Measurements from ENCODE around the gene MFRP. TPM values are rescaled to one million over a fixed set of nuclear protein-coding genes. Genes with fewer than 3 reads are reported as not detected.

Gene MFRP
- total RNA-seq, 1 experiment from 2014 or later = not detected

- no peak overlapping the region for H3K27ac ChIP-seq (ENCODE audit: low read length)
- POLR2A ChIA-PET = no interaction called here
- no peaks in the 10 kb centered on the region for H3K9me3 ChIP-seq (ENCODE audit: control insufficient read depth, insufficient read depth, low read depth, low read length)
- CTCF ChIA-PET = interaction anchor here (0.6 to 4.6 kb wide), 9 partner anchors 11 to 179 kb away, joined by 3 to 43 read pairs (median 5); partner anchors contain the start of genes CBL and RNF26
- ATAC-seq = no peak
- TF ChIP-seq POLR2AphosphoS5 (IDR thresholded peaks at IDR 0.05; ENCODE audit: low read depth, low read length) = no peak
- TF ChIP-seq REST (IDR thresholded peaks at IDR 0.05; ENCODE audit: insufficient read depth in 1 of 2, low read depth in 2 of 2, low read length in 1 of 2) = no peak
- peak; percentile 96 for TF ChIP-seq CTCF (IDR thresholded peaks at IDR 0.05)
- in situ Hi-C loops (cut with HindIII; ENCODE audit: low pct_unique_long_range_greater_than_20kb, low sequenced_read_pairs) = no loop called here
- H3K4me1 ChIP-seq (ENCODE audit: control insufficient read depth, insufficient read depth, low read length) = peaks cover 28% of the 10 kb centered on the region
- no TSS peak for BruUV-seq (replicated peaks)
- no peaks in the 10 kb centered on the region for H3K36me3 ChIP-seq (ENCODE audit: control insufficient read depth, insufficient read depth, low read length)
- peak; percentile 66 for DNase-seq (ENCODE audit: low read depth, low spot score)
- intact Hi-C loops (cut with micrococcal nuclease; ENCODE audit: unreplicated experiment) = loop anchor here (2.0 to 5.0 kb wide), 3 partner anchors 121 to 223 kb away; partner anchors contain the start of genes ABCG4 and DPAGT1
- H3K27me3 ChIP-seq (ENCODE audit: control insufficient read depth, insufficient read depth, low read length) = no peaks in the 10 kb centered on the region
- no peak overlapping the region for H3K4me3 ChIP-seq (ENCODE audit: low read depth in 2 of 2, low read length in 2 of 2)
These were observed 22.9 kb downstream of the MFRP start for GRCh38 chr11:119323532-119324033.

GRCh38 chr11:119322921-119323531, 23.5 kb downstream of the MFRP start:
- intact Hi-C loops (cut with micrococcal nuclease; ENCODE audit: unreplicated experiment) = loop anchor here (2.0 to 5.0 kb wide), 3 partner anchors 120 to 222 kb away; partner anchors contain the start of genes ABCG4 and DPAGT1
- ChIA-PET CTCF (interaction anchor here (0.6 to 4.6 kb wide), 10 partner anchors 11 to 282 kb away, joined by 3 to 43 read pairs (median 4); partner anchors contain the start of genes CBL and RNF26), POLR2A (interaction anchor here (0.7 kb wide), 1 partner anchor 263 kb away, joined by 5 read pairs; no protein-coding TSS in a partner anchor)
- DNase-seq (ENCODE audit: low read depth, low spot score) = no peak
- H3K36me3 ChIP-seq (ENCODE audit: control insufficient read depth, insufficient read depth, low read length) = no peaks in the 10 kb centered on the region
- H3K27ac ChIP-seq (ENCODE audit: low read length) = no peak overlapping the region
- in situ Hi-C loops (cut with HindIII; ENCODE audit: low pct_unique_long_range_greater_than_20kb, low sequenced_read_pairs) = no loop called here
- no peak for ATAC-seq
- H3K27me3 ChIP-seq (ENCODE audit: control insufficient read depth, insufficient read depth, low read length) = no peaks in the 10 kb centered on the region
- H3K4me1 ChIP-seq (ENCODE audit: control insufficient read depth, insufficient read depth, low read length) = peaks cover 34% of the 10 kb centered on the region
- no peak overlapping the region for H3K4me3 ChIP-seq (ENCODE audit: low read depth in 2 of 2, low read length in 2 of 2)
- TF ChIP-seq TCF7L2 (IDR thresholded peaks at IDR 0.05; ENCODE audit: low read depth, low read length) (no peak), REST (IDR thresholded peaks at IDR 0.05; ENCODE audit: insufficient read depth in 1 of 2, low read depth in 2 of 2, low read length in 1 of 2) (no peak), SIN3A (IDR thresholded peaks at IDR 0.05; ENCODE audit: borderline replicate concordance, insufficient read depth, low read depth, low read length) (no peak), POLR2AphosphoS5 (IDR thresholded peaks at IDR 0.05; ENCODE audit: low read depth, low read length) (no peak), CTCF (IDR thresholded peaks at IDR 0.05) (no peak)
- no TSS peak for BruUV-seq (replicated peaks)
- no peaks in the 10 kb centered on the region for H3K9me3 ChIP-seq (ENCODE audit: control insufficient read depth, insufficient read depth, low read depth, low read length)
